CD4-positive, alpha-beta T cell treated with Interleukin-10 for 1 hour (primary cell): Measurements from ENCODE around the gene GAP43.

Experiments used
- DNase-seq: peaks from one replicate; pipeline ENCODE4 v3.0.0-alpha.2; 2020

GAP43 gene, protein sequence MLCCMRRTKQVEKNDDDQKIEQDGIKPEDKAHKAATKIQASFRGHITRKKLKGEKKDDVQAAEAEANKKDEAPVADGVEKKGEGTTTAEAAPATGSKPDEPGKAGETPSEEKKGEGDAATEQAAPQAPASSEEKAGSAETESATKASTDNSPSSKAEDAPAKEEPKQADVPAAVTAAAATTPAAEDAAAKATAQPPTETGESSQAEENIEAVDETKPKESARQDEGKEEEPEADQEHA

DNA sequence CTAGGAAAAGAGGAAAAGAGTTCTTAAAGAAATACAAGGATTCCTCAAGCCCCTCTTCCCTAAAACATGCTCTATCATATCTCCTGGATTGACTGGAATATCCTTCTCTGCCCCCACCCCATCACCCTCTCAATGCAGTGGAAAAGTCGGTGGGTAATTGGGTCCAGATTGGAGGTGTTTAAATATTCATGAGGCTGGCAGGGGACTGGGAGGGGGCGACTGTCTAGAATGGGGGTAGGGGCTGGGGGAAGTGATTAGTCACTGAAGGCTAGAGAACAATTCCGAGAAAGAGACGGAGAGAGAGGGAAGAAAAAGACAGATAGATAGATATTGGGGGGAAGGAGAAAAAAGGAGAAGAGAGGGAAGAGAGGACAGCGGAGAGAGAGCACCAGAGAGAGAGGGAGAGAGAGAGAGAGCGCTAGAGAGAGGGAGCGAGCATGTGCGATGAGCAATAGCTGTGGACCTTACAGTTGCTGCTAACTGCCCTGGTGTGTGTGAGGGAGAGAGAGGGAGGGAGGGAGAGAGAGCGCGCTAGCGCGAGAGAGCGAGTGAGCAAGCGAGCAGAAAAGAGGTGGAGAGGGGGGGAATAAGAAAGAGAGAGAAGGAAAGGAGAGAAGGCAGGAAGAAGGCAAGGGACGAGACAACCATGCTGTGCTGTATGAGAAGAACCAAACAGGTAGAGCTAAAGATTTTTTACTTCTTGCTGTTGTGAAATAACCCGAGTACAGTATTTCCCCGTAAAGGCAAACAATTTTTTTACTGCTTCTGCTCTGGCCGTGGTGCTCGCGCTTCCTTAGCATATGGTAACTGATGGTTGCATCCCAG, at the start of gene GAP43:
Gene GAP43 (plus strand): TSS at position 467 of the 825 bp plus-strand sequence. CDS start 180 bp downstream, at position 647.
- no peak for DNase-seq

DNA sequence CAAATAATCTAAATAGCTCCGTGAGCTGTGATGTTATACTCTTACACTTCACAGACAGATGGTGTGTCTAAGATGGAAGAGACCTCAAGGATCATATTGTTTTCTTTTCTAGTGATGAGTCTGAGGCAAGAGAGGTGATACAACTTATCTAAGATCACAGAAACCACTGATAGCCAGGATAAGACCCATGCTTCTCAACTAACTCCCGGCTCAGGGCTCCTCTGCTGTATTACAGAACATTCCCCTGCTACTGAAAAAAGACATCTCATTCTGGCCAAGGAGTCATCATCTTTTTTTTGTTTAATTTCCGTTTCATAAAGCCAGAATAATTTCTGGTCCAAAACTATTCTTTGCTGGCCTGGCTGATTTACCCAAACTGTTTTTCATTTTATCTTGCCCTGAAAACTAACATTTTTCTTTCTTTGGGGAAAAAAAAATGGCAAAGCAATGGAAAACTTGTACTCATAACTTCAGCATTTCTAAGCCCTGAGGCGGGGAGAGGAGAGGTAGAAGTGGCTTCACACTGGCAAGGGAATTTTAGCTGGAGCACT, 46.9 kb upstream of the GAP43 start:
- no peak for DNase-seq

DNA sequence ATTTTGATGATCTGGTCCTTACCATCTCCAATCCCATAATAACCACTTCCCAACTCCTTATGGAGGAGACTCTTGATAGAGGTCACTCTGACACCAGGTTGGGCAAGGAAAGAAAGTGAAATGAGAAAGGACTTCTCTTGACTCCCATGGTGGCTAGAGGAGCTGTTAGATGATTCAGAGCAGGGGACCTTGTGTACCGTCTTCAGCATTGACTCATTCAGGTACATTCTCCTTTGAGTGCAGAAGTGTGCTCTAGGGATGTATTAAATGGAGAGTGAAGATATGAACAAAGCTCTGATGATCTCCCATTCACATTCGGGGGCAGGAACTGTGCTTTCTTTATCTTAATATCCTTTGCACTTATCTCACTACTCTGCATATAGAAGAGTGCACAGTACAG, 46.3 kb upstream of the GAP43 start:
- no peak for DNase-seq

DNA sequence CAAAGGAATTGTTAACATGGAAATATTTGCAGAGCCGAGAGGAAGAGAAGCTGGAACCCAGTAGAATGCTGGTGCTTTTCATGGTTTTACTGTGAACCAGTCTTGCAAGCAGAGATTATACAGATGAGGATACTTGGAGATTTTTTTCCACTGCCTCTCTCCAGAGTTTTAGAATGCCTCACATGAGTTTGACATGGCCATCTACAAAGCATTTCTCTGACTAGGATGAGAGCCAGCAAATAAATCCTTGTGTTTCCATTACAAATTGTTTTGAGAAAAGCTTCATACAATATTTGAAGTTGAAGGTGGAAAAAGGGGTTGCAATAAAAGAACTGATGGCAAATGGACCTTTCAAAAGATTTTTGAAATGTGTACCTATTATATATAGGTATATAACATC, 45.0 kb upstream of the GAP43 start:
- DNase-seq, result no peak

DNA sequence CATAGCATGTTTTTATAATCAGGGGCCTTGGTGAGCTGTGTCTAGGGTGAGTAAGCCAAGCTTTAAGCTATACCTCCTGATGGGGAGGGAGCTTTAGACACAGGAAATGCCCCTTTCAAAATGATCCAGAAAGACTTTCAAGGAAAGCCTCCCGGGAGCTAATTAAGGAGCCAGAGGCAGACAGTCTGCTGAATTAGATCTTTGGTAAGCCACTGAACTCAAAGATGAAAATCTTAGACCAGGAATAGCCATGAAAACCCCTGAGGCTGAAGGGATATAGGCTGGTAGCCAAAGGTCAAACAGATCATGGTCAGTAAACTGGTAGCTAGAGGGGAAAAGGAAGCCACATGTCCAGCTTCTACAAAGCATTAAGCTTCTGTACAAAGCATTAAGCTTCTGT, 42.7 kb upstream of the GAP43 start:
- no peak for DNase-seq

DNA sequence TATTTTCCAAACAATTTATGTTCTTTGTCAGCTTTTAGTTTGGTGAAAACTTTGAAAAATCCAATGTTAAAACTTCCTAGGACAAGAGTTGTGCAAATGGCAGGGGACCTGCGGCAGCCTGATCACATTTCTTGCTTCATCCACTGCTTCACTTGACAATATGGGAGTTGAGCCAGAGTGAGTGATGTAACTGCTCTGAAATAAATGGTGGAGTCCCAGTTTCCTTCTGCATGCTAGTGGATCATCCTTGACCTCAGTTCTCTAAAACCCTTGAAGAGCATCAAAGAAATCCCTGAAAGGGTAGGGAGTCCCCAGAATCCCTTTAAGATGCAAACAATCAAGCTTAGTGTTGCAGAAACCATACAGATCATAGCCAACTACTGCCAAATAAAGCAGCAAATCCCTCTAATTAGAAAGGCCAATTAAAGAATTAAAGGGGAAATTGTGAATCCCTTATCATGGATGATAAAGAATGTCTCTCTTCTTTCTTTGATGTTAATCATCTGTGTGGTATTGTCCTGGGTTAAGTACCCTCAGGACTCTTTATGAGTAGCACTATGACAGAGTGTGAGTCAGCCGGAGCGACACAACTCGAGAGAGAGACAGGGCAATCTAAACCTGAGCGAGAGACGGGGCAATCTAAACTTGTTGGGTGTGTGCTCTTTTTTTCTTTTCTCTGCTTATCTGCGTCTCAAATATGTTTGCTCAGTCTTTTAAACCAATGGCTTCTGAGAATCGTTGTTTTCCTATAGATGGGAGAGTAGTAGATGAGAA, 41.8 kb upstream of the GAP43 start:
- DNase-seq, result no peak

DNA sequence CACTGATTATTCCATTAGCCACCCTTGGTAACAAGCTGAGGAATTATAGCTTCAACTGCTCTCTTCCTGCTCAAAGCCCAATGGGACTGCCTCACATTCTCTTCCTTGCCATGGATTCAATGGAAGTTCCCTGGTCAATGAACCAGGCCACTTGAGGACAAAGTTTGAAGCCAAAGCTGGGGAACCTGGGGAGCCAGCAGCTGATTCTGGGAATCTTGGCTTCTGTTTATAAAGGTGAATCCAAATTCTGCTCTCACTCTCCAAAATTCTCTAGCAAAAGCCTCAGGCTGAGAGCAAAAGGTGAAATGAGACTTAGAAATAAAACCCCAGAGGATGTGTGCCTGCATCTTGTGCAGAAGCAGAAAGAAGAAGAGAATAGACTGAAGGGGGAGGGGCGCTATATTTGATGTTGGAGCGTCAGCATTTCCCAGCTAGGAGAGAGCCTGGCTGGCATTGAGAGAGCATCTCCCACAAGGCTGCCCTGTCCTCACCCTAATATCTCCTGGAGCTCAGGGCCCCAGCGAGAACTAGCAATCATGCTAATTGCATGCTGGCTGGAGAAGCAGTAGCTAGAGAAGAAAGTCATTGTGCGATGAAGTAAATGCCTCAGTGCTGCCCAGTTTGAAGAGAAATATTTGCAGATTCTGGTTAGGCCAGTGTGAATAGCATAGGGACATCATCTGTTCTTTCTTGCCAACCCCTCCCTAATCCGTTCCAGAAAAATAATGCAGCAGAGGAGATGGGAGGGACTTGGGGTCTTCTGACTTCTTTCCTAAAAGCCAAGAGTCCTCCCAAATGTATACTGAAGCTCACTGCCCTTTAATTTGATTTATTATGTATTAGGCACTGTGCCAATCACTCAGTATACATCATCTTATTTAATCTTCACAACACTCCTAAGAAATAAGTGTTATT, 34.9 kb upstream of the GAP43 start:
- DNase-seq, result no peak

DNA sequence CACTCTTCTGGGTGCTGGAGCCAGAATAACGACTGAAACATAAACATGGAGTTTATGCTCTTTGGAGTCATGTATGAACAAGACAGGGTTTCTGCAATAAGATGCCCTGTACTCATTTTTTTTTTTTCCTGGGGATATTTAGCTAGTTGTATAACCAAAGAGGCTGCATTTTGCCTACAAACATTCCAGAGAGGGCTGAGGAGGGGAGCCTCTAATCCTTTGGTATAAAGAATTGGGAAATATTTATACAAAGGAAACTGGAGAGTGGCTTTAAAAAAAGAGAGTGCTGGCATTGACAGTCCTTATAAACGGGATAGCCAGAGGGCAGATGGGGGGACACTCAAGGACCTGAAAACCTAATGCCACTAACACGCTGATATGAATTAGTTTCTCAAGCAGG, 32.4 kb upstream of the GAP43 start:
- no peak for DNase-seq

DNA sequence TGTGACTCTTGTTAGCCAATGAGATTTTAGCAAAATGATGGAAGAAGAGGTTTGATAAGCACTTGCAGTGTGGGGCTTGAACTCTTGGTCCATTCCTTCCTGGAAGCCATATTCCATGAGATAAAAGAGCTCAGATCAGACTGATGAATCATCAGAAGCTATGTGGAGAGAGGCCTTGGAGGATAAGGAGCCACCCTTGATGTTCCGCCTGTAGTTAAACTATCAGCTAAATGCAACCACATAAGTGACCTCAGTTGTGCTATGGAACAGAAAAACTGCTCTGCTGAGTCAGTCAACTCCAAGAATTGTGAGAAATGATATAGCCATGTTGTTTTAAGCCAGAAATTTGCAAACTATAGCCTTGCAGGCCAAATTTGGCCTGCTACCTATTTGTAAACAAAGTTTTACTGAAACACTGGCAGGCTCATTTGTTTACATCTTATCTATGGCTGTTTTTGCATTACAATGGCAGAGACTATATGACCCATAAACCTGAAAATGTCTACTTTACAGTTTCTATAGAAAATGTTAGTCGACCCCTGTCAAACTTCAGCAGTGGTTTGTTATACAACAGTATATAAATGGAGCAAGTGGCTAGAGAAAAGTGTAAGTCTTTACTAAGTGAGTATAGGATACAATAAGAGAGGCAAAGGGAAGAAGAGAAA, 27.6 kb upstream of the GAP43 start:
- no peak for DNase-seq

DNA sequence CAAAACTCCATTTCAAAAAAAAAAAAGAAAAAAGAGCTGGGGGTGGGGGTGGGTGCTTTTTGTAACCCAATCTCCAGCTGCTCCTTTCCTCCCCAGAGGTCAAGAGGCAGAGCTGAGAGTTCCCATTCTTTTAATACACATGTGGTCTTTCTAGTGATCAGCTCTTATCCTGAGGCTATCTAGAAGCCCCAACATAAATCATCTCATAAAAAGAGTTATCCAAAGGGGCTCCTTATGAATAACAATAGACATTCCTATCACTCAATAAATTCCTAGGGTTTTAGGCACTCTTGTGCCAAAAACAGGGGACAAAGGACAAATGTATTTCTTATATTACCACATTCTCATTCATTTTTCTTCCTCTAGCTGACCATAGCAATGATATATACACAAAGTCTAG, 25.1 kb upstream of the GAP43 start:
- no peak for DNase-seq

DNA sequence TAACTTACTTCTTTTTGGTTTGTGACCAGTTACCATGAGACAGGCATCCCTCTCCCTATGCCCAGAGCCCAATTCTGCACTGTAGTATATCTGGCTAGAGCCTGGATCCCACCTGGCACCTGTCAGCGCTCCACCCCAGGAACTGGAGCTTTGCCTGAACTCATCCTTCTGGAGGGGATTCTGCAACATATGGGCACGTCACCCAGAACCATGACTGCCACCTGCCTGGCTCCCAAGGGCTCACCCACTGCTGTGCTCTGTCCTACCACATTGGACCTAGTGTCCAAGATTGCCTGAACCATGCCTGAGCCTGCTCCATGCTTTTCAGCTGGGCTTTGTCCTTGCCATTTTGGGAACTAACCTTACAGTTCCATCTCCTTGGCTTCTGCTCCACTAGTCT, 21.1 kb upstream of the GAP43 start:
- no peak for DNase-seq

DNA sequence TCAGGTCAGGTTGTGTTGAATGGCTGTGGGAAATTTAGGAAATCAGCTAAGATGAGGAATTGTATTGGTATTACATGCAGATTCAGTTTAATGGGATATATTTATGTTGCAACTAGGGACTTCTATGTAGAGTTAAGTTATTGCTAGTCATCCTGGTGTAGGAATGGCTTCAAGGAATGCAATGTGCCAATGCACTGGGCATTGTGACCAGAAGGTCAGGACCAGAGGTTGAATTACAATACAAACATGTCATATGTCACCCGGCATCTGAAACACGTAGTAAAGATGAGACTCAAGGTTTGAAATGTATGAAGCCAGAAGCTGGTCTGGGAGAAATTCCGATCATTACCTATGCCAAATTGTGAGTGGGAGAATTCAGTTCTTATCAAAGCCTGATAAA, 11.7 kb upstream of the GAP43 start:
- no peak for DNase-seq

DNA sequence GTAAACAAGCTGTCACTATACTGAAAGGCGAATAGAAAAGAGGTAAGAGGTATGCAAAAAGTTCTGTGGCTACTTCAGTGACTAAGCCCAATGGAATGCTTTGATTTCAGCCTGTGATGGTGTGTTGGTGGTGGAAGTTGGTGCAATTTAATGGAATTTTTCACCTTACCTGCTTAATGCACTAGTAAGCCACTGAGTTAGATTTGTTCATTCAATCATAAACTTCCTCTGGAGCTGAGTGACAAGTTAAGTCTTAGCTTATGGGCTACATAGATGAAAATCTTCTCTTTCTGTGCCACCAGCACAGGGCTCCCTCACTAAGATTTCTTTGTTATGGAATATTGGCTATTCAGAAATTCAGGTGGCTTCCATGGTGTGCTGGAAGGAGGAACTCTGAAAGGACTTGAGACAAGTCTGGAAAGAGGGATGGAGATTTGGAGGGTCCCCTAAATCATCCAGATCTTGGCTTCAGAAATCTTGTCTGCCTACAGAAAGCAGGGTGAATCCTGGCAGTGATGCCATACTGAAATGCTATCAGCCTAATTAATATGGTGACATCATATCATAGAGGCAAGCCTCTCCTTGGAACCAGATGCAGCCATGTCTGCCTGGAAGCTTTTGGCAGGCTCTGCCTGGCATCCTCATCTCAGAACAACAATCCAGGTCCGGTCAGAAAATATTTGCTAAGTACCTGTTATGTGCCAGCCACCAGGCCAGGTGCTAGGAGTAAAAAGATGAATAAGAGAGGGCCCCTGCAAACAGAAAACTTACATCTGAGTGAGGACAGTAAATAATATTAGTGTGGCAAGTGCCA, 8.1 kb upstream of the GAP43 start:
- no peak for DNase-seq

DNA sequence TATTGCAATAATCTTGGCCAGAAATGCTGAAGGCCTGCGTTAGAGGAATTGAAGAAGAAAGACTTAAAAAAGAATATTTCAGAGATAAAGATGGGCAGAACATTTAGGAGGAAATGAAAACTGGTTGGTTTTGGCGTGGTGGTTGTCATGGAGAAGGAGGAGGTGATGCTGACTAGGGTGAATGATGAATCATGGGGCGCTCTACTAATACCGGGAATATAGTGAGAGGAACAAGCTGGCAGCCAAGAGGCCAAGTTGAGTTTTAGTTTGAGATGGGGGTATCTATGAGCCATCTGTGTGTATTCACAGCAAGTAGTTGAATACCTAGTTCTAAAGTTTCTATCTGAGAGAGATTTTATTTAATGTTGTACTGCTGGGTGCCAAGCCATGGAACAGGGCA, 6.8 kb upstream of the GAP43 start:
- no peak for DNase-seq

DNA sequence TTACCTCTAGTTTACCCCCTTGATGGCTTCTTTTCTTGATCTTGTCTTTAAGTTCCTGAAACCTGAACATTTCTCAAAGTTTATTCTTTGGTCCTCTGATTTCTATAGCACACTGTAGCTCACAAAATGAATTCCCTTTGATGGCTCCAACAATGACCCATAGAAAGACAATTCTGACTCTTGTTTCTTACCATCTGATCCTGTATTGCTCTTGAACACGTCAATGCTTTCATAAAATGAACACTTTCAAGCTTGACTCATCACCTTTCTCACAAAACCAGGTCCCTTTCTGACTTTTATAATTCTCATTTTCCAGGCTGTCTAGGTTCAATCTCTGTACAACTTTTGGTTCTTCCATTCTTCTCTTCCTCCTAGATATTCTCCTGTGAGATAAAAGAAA, 5.7 kb upstream of the GAP43 start:
- no peak for DNase-seq

DNA sequence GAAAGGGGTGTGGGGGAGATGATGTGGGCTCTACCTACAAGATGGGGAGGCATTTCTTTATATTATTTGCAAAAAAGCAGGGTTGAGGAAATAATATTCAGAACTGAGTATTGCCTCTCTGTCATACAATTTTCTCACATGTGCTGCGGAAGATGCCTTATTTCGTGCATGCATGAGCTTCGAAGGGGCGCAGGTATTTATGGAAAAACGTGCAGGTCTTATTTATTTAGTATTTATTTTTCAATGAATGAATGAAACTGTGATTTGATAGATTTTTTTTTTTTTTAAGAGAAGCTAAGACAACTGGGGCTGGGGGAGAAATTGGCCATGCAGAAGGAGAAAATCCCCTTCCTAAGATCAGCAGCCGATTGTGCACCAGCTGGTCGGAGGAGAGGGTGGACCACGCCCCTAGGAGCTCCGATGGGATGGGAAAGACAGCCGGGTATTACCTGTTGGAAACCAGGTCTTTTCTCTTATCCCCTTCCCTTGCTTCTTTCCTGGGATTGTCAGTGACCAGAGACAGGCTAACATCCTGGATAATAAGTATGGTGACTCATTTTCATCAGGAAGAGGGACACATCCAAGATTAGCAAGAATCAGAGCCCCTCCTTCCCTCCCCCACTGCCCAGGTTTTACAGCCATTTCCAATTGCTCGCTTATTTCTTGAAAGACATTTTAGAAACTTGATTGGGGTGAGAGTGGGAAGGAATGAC, 875 bp downstream of the GAP43 start:
- no peak for DNase-seq

DNA sequence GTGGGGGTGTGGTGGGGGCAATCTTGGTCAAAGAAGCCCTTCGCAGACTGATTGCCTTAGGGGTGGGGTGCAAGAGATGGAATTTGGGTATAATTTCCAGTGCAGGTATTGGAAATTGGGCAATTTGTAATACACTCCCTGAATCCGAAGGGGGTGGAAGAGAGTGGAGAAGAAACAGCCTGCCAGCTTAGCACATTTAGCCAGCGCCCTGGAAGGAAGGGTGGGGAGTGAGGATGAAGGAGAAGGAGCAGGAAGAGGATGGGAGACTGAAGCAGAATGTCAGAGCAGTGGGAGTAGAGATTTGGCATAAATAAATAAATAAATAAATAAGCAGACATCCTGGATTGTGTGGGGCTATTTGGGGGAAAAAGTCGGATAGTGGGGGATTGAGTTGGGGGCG, 1.6 kb downstream of the GAP43 start:
- DNase-seq, result no peak

DNA sequence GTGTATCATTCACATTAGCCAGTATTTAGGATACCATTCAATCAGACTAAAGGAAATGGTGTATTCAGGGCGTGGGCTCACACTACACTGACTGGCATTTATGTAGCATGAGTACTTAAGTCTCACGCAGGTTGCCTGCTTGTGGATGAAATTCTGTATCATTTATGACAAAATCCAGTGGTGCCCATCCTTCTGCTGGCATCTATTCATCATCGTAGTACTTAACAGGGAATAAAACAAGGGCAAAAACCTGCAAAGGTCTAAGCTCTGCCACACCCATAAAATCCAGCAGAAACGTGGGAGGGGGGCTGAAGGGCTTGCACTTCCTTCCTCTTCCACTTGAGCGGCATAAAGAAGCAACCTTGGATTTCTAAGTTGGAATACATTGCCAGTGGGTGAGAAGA, 2.7 kb downstream of the GAP43 start:
- no peak for DNase-seq

DNA sequence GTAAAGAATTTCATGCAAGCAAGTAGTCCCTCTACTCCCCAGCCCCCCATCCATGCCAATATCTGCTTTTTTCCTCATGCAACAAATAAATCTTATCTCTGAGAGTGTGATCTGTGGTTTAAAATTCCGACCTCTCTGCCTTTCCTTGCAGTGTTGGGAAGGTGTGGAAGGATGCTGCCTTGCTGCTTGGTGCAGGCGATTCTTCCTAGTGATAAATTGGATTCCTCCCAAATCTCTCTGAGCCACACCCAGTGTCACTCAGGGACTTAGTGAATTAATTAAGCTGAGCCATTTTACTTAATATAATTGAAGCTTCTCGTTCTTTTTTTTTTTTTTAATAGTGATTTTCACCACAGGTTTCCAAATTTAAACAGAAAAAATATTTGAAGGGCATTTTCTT, 3.4 kb downstream of the GAP43 start:
- no peak for DNase-seq
